ENCODE measurements around the gene DDX28. TPM values are rescaled to one million over a fixed set of nuclear protein-coding genes. Genes with fewer than 3 reads are reported as not detected.

The DDX28 gene
- total and polyA plus RNA-seq, 2 donors (not counting 3 experiments of a cell fraction or from before 2014, with no cell fraction given) = 8.4 to 12.5 TPM

- DNase-seq (ENCODE audit: low read depth, low spot score) (no peak), FAIRE-seq (no peak)
- no peak overlapping the region for H3K27ac ChIP-seq (ENCODE audit: insufficient read depth, low read depth, low read length)
- H3K9me3 ChIP-seq (replicated peaks; ENCODE audit: control insufficient read depth, insufficient read depth, low read length) = no peaks in the 10 kb centered on the region
- no peaks in the 10 kb centered on the region for H4K20me1 ChIP-seq (replicated peaks; ENCODE audit: control insufficient read depth, extremely low read depth, insufficient read depth, low read length)
- no peak overlapping the region for H2AFZ ChIP-seq (ENCODE audit: low read depth, low read length)
- H3K4me2 ChIP-seq (ENCODE audit: insufficient read depth, low read length) = no peak overlapping the region
- H3K9ac ChIP-seq (replicated peaks; ENCODE audit: extremely low read depth, insufficient read depth, low read length) = no peak overlapping the region
- intact Hi-C loops (cut with micrococcal nuclease) (no loop called here), dilution Hi-C loops (cut with MboI; ENCODE audit: extremely low pct_ligation_motif_present, low sequenced_read_pairs) (no loop called here)
- no peaks in the 10 kb centered on the region for H3K9me1 ChIP-seq (replicated peaks; ENCODE audit: control insufficient read depth, extremely low read depth, insufficient read depth, low read length)
- H3K36me3 ChIP-seq (ENCODE audit: control insufficient read depth in 2 of 2, extremely low read depth in 1 of 2, insufficient read depth in 2 of 2, low read length in 2 of 2) = no peaks in the 10 kb centered on the region
- peaks cover 17% of the 10 kb centered on the region for H3K4me1 ChIP-seq (ENCODE audit: control insufficient read depth, extremely low read depth, insufficient read depth, low read length)
- POLR2A ChIA-PET = no interaction called here
- TF ChIP-seq FOS (IDR thresholded peaks at IDR 0.05; ENCODE audit: borderline replicate concordance, insufficient read depth, low read length) (no peak), MAX (IDR thresholded peaks at IDR 0.05; ENCODE audit: insufficient read depth, insufficient read length) (no peak), GATA2 (IDR thresholded peaks at IDR 0.05; ENCODE audit: insufficient read depth, insufficient read length, low read depth, low read length) (no peak), POLR2A (IDR thresholded peaks at IDR 0.05; ENCODE audit: low read depth, low read length) (no peak), MYC (IDR thresholded peaks at IDR 0.05; ENCODE audit: low read depth, low read length) (no peak), CTCF (IDR thresholded peaks at IDR 0.05; ENCODE audit: extremely low read depth in 1 of 2, insufficient read depth in 1 of 2, low read depth in 1 of 2, low read length in 2 of 2) (no peak), EZH2 (IDR thresholded peaks at IDR 0.05; ENCODE audit: borderline replicate concordance, low read depth, low read length, severe bottlenecking) (no peak), JUN (IDR thresholded peaks at IDR 0.05; ENCODE audit: borderline replicate concordance, insufficient read depth, insufficient read length, low read depth) (no peak), POLR2AphosphoS5 (IDR thresholded peaks at IDR 0.05; ENCODE audit: insufficient read depth, low read depth, low read length) (no peak)
- BruUV-seq (replicated peaks) = no TSS peak
- CTCF ChIA-PET = interaction anchor here (1.0 to 1.8 kb wide), 3 partner anchors 10 to 59 kb away, joined by 3 to 7 read pairs (median 3); no protein-coding TSS in a partner anchor
- no peaks in the 10 kb centered on the region for H3K79me2 ChIP-seq (ENCODE audit: control insufficient read depth, insufficient read depth, low read length)
- H3K4me3 ChIP-seq (replicated peaks in 1 of 3; ENCODE audit: insufficient read depth in 1 of 3, low read depth in 1 of 3, low read length in 3 of 3) = no peak overlapping the region
- peaks cover 0 to 2% of the 10 kb centered on the region in 2 experiments for H3K27me3 ChIP-seq (ENCODE audit: control insufficient read depth in 2 of 2, insufficient read depth in 2 of 2, low read length in 2 of 2)
These were observed 40.9 kb downstream of the DDX28 start for GRCh38 chr16:67982011-67982696.
